ENCODE measurements around the gene ZNF790.

ZNF790 gene

DNA sequence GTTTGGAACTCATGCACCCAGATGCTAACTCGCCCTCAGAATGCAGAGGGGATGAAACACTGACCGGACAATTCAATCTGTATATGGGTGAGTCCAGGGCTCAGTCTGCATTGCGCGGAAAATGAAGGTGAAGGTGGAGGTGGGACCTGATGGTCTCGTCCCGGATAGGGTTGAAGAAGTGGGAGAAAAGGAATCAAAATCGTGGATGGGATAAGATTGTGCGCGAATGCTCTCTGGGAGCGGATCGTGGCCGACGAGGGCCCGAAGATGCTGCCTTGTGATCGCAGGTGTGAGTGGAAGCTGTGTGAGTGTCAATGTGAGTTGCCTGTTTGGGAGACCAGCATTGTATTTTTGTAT is 65.0 kb downstream of the ZNF790 start:
- FAIRE-seq, result no peak
- DNase-seq (ENCODE audit: extremely low spot score, insufficient read length, low read depth), result no peak

DNA sequence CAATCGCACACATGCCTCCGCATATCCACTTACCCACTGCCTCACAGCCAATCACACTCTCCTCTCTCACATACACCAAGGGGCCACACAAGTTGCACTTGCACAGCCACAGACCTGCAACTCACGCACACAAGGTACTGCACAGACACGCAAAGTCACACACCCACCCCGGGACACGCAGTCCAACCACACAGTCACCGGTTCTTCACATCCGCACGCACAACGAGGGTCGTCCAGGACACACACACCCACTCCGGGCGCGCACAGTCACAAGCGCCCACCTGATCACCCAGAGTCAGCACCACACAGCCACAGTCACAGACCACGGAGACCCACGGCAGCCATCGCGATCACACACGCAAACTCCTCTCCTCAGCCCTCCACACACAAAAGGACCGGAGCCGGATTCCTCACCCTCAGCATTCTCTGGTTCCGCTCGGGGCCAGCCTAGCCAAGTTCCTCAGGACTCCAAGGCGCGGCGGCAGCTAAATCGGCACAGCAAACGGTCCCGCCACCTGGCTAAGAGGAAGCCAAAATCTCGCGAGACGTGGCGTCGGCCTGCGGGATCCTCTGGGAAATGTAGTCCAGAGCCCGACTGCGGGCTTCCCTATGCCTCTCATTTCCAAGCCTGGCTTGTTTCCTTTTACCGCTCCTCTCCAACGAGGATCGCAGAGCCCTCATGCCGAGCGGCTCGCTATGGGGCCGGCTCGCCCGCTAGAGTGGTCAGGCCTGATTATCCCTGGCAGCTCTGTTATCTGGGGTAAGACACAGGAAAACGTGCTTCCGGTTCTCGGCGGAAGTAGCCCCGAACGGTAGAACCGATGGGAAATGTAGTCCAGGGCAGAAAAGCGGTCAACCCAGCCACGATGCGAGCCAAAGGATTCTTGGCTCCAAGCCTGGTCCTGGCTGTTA is 65.6 kb downstream of the ZNF790 start, which contains the start of gene ZNF850:
Gene ZNF850 (minus strand): TSS at position 497 of the 912 bp plus-strand sequence. CDS start 10,201 bp downstream, outside the sequence.
- FAIRE-seq (peak; percentile 93), DNase-seq (ENCODE audit: extremely low spot score, insufficient read length, low read depth) (peak; percentile 75)

DNA sequence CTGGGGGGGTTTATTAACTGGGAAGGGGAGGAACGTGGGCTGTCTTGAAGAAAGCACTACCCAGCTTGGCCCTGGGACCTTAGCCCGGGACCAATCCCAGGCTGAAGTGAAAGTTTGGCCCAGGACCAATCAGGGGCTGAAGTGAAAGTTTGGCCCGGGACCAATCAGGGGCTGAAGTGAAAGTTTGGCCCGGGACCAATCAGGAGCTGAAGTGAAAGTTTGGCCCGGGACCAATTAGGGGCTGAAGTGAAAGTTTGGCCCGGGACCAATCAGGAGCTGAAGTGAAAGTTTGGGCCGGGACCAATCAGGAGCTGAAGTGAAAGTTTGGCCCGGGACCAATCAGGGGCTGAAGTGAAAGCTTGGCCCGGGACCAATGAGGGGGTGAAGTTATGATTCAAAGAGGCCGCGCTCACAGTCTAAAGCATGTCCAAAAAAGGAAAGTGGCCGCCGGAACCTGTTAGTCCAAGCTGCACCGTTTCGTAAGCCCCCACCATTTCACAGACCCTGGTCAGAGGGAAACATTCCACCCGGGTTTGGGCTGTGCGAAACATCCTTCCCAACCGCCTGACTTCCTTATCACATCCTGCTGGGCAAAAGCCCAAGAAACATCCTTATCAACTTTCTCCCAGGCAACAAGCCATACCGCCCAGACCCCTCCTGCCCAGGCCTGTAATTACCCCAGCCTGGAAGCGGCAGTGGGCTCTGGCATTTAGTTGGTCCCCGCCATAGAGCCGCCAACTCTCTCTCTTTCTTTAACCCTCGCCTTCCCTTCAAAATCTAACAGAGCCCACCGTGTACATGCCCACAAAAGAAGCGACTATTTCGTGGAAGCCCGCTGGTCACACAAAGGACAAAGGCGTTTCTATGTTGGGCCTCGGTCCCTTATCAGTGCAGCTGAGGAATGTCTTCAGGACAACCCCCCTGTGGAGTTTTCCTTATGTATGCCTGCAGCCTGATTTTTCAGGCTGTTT is 66.6 kb downstream of the ZNF790 start:
- FAIRE-seq, result no peak

More for the DNA sequence above, 66.6 kb downstream of the ZNF790 start:
- peak; percentile 9 for DNase-seq (ENCODE audit: extremely low spot score, insufficient read length, low read depth)
